Activated effector memory CD4-positive, alpha-beta T cell treated with anti-CD3 and anti-CD28 coated beads, Interleukin-2, amount 50 U/mL, for 16 hours (primary cell): ENCODE data around the gene TUBG2.

Experiments used
- DNase-seq: peaks from one replicate; pipeline ENCODE4 v3.0.0-alpha.2; 2020

TUBG2 gene

DNA sequence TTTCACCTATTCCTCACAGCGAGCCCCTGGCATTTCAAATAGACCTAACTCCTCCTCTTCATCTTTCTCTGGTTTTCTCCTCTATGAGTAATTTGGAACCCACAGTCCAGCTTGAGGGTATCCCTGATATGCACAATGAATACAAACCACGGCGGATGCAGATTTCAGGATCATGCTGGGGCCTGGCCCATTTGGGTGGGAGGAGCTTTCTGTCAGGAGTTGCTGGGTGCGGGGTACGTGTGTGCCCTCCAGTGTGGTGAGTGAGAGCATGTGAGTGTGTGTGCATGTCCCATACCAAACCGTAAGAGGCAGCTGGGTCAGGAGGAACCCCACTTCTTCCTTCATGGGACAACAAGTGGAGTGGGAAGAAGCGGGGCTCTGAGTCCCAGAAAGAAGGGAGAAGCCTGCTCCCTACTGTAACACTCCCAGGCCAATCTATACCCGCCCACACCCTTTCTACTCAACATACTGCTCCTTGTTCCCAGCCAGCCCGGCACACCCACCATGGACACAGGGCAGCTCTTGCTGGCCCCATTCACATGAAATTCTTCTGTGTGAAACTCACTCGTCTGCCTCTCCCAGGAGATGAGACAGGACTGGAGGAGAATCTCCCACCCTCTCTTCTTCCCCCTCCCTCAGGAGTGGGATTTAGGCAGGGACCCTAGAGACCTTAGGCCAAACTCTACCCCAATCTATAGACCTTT lies 41.7 kb downstream of the TUBG2 start:
- DNase-seq, result no peak

DNA sequence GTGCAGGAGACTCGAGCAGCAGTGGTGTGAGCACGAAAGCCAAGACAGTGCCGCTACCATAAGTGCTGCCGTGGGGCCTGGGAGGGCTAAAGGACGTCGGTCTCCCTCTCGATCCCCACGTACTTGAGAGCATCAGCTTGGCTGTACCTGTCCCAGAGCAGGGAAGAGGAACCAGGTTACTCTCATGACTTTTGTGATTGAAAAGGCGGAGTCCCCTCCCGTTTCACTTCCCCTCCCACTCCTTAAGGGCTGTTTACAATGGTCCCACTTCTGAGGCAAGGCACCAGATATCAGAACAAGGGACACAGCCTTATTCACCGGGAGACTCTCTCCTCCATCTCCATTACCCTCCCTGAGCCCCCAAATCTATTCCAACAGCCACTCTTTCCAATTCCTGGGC lies 43.4 kb downstream of the TUBG2 start:
- DNase-seq, result no peak

DNA sequence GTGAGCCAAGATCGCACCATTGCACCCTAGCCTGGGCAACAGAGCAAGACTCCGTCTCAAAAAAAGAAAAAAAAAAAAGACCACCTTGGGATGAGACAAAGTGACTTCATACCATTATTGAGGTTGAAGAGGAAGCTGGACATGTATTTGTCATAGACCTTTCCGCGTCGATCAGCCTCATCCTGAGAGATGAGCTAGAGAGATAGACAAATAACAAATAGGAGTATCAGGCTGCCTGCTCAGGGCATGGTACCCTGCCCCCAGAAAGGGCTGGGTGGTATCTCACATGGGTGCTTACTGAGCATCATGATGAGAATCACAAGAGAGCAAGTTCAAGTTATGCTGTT lies 45.4 kb downstream of the TUBG2 start:
- no peak for DNase-seq

DNA sequence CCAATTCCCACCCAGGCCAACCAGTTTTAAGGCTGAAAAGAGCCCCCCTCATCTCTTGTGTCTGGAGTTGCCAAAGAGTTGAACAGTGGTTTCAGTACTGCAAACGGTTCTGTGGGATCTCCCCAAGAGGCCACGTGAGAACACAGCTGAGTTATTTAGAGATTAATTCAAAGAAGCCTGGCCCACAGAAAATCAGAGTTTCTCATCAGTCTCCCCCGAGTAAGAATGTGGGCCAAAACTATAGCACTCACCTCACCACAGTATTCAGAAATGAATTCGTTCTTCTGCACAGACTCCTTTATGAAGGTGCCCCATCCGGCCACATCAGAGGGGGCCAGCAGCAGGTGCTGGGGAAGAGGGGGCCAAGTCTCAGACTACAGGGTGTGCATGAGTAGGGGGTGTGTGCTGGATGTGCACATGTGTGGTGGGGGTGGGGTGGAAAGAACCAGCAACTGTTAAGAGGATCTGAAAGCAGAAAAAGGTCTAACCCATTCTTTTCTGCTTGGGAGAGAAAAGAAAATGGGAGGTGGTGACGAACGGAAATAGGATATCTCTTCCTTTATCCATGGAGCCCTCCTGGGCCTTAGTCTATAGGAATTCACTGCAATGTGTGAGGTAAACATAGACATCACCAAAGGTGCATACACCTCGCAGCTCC lies 45.9 kb downstream of the TUBG2 start:
- peak; percentile 71 for DNase-seq

DNA sequence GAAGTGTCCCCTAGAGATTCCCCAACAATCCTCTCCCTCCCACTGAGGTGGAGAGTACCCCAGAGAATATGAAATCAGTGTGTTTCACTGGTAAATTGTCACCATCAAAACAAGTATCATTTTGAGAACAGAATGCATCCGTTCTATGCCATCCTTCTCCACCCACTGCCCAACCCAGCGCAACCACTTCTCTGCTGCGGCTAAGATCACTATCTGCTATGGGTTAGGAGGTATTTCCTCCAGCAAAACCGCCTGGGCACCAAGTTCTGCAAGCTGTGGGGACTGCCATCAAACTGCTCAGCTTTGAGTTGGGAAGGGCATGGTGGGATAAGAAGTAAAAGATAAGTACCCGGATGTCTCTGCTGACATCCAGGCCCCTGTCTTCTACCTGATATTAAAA lies 47.6 kb downstream of the TUBG2 start:
- peak; percentile 87 for DNase-seq

DNA sequence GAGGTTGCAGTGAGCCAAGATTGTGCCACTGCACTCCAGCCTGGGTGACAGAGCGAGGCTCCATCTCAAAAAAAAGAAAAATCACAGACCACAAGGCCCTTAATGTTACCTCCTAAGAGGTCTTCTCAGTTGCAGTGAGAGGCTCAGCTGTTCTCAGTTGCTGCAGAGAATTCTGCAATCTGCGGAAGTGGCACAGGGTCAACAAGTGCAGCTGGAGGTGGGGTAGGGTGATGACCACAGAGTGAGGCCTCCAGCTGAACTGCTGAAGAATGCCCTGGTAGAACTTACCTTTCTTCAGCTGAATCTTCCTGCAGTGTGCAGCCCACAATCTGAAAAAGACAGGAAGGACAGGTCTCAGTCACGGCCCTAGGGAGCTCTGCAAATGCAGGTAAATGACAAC lies 49.5 kb downstream of the TUBG2 start:
- DNase-seq, result no peak

DNA sequence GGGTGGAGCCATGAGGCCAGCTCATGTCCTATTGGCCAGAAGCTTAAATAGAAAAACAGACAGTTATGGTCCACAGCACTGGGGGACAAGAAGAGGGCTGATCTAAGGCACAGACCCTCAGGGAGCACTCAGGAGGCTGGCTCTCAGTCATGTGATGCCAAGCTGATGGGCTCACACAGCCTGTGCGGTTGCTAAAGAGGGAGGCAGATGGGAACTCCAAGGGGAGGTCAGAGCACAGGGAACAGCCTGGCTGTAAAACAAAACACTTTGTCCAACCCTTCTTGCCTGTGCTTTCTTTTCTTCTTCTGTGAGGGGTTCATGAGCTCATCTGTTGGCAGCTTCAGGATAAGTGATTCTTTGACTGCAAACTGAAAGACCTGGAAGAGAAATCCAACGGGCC lies 50.5 kb downstream of the TUBG2 start:
- DNase-seq, result no peak
